KOPT-K1 (cell line): ENCODE data around the gene ITPK1.
A peak's percentile ranks its signal among the peaks of the same experiment; 100 is the strongest.
"Not testable (repeated sequence)": the region's sequence is repeated elsewhere in the genome, so short reads cannot be mapped to it uniquely, and the experiment has no call there.

Experiments
- H3K27ac ChIP-seq: fragments of 200-600 bp; sonication (generic); 2 replicates; pipeline ENCODE4 v1.5.1; 2016; ENCODE audit warnings: antibody characterized with exemption, mild to moderate bottlenecking, low read depth, low read length; ENCODE audit not compliant: poor library complexity, severe bottlenecking
- H3K36me3 ChIP-seq: fragments of 200-600 bp; sonication (generic); 2 replicates; pipeline ENCODE4 v1.5.1; 2017; ENCODE audit warnings: antibody characterized with exemption, mild to moderate bottlenecking, low read length, moderate library complexity; ENCODE audit not compliant: insufficient read depth
- H3K9me3 ChIP-seq: fragments of 200-600 bp; sonication (generic); 2 replicates; pipeline ENCODE4 v1.5.1; 2017; ENCODE audit warnings: antibody characterized with exemption, low read length, mild to moderate bottlenecking; ENCODE audit not compliant: insufficient read depth, poor library complexity, severe bottlenecking

The ITPK1 gene

GRCh38 chr14:93136508-93136907 lies 20.8 kb upstream of the ITPK1 start:
- not testable (repeated sequence) for H3K9me3 ChIP-seq, H3K36me3 ChIP-seq, H3K27ac ChIP-seq

- H3K27ac ChIP-seq, result no peak overlapping the region
Measured at GRCh38 chr14:93136009-93136408, 20.3 kb upstream of the ITPK1 start.

DNA sequence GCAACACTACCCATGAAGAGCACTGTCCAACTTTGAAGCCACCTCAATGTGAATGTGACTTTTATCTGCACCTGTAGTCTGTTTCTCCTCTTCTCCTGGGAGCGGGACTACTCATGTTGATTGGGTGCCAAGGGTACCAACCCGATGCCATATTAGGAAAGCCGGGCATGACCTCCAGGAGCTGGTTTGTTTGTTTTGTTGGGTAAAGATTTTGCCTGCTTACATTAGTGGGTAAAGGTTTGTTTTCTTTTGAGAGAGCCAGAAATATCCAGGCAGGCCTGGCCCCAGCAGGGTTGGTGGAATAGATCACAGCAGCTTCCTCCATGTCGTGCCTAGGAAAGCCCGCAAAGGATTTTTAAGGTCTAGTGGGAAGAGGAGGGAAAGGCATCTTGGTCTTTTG lies 19.7 kb upstream of the ITPK1 start:
- Histone ChIP-seq H3K36me3 (no peaks in the 10 kb centered on the region), H3K9me3 (no peaks in the 10 kb centered on the region), H3K27ac (no peak overlapping the region)

More at GRCh38 chr14:93136009-93136408, 20.3 kb upstream of the ITPK1 start:
- Histone ChIP-seq H3K36me3 (no peaks in the 10 kb centered on the region), H3K9me3 (no peaks in the 10 kb centered on the region)

- H3K27ac ChIP-seq, result no peak overlapping the region
- no peaks in the 10 kb centered on the region for H3K9me3 ChIP-seq
- H3K36me3 ChIP-seq, result no peaks in the 10 kb centered on the region
Measured at GRCh38 chr14:93133464-93133863, 17.7 kb upstream of the ITPK1 start.

DNA sequence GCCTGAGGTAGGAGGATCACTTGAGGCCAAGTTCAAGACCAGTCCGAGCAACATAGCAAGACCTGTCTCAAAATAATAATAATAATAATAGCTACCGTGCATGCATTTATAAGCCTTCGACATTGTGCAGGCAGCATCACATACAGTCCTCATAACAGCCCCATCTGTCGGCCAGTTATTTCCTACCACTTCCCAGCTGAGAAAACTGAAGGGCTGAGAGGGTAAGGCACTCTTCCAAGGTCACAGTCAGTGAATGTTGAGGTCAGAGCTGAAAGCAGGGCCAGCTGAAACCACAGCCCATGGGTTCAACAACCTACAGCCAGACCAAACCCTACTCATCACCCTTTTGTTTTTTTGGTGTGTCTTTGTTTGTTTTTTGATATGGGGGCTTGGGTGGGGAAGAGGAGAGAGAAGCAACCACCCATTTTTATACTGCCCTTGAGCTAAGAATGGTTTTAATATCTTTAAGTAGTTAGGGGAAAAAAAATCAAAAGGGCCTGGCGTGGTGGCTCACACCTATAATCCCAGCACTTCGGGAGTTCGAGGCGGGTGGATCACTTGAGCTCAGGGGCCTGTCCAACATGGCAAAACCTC lies 16.8 kb upstream of the ITPK1 start:
- no peaks in the 10 kb centered on the region for H3K36me3 ChIP-seq
- no peak overlapping the region for H3K27ac ChIP-seq
- H3K9me3 ChIP-seq, result no peaks in the 10 kb centered on the region

- not testable (repeated sequence) for H3K27ac ChIP-seq, H3K36me3 ChIP-seq
Measured at GRCh38 chr14:93131257-93131820, 15.6 kb upstream of the ITPK1 start.

GRCh38 chr14:93128725-93129459 lies 13.2 kb upstream of the ITPK1 start:
- H3K9me3 ChIP-seq, result no peaks in the 10 kb centered on the region
- H3K27ac ChIP-seq, result no peak overlapping the region
- H3K36me3 ChIP-seq, result no peaks in the 10 kb centered on the region

More at GRCh38 chr14:93131257-93131820, 15.6 kb upstream of the ITPK1 start:
- not testable (repeated sequence) for H3K9me3 ChIP-seq

GRCh38 chr14:93126111-93126510 lies 10.4 kb upstream of the ITPK1 start:
- Histone ChIP-seq H3K27ac (no peak overlapping the region), H3K9me3 (no peaks in the 10 kb centered on the region), H3K36me3 (no peaks in the 10 kb centered on the region)

- no peaks in the 10 kb centered on the region for H3K9me3 ChIP-seq
- H3K27ac ChIP-seq, result no peak overlapping the region
- H3K36me3 ChIP-seq, result no peaks in the 10 kb centered on the region
Measured at GRCh38 chr14:93122826-93123225, 7.1 kb upstream of the ITPK1 start.

- Histone ChIP-seq H3K9me3 (no peaks in the 10 kb centered on the region), H3K36me3 (no peaks in the 10 kb centered on the region), H3K27ac (no peak overlapping the region)
Measured at GRCh38 chr14:93121030-93121834, 5.5 kb upstream of the ITPK1 start.

- H3K27ac ChIP-seq, result no peak overlapping the region
- no peaks in the 10 kb centered on the region for H3K9me3 ChIP-seq
- no peaks in the 10 kb centered on the region for H3K36me3 ChIP-seq
Measured at GRCh38 chr14:93120517-93120916, 4.8 kb upstream of the ITPK1 start.

DNA sequence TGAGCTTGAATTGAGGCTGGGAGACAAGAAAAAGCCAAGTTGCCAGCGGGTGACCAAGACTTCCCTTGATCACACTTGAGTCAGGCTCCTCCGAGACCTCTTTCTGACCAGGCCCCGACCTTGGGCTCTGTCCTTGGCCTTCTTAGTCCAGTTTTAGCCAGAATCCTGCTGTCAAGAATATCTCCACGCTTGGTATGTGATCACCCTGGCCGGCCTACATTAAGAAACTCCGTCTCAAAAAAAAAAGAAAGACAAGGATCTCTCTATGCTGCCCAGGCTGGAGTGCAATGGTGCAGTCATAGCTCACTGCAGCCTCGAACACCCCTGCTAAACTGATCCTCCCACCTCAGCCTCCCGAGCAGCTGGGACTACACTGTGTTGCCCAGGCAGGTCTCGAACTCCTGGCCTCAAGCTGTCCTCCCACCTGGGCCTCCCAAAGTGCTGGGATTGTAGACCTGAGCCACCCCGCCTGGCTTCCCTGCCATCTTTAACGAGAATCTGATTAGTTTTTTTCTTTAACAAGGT lies 1.0 kb upstream of the ITPK1 start:
- H3K9me3 ChIP-seq, result no peaks in the 10 kb centered on the region
- no peaks in the 10 kb centered on the region for H3K36me3 ChIP-seq
- peak overlapping the region; percentile 84 for H3K27ac ChIP-seq

DNA sequence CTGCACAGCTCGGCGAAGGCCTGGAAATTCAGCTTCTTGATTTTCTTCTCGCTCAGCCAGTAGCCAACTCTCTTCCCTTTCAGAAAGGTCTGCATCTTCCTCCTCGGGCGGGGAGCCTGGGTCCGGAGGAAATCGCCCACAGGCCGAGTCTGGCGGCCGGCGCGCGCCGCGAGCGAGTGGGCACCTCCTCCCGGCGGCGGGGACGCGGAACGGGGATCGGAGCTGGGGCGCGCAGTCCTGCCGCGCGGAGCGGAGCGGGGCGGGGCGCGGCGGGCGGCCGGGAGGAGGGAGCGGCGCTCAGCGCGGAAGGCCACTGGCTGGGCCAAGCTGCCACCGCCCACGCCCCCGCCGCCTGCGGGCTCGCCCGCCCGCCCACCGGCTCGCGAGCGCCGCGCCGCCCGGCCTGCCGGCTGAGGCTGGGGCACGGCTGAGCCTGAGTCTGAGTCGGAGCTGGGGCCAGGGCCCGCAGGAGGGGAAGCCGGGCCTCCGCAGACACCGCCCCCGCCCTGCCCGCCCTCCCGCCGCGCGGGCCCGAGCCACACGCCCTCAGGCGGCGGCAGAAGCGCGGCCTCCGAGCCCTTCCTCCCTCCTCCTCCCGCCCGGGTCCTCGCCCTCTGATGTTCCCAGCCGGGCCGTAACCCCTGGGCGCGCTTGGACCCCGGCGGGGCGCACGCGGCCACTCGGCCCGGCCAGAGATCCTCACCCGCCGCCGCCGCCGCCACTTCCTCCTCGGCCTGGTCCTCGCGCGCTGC lies 480 bp downstream of the ITPK1 start:
- Histone ChIP-seq H3K9me3 (no peaks in the 10 kb centered on the region), H3K27ac (peak overlapping the region; percentile 84), H3K36me3 (no peaks in the 10 kb centered on the region)

DNA sequence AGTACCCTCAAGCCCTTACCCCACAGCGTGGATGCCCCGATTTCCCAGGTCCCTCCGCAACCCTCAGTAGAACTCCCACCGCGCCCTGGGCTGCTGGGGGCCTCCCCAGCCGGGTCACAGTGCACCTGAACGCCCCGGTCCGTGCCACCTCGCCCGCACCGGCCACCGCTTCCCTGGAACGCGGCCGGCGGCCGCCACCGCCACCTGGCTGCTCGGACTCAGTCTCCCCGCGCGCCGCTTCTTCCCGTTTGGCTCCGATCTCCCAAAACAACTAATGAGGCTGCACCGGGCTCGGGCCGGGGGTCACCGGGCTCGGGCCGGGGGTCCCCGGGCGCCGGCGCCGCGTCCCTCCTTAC lies 1.0 kb downstream of the ITPK1 start:
- no peaks in the 10 kb centered on the region for H3K9me3 ChIP-seq
- peak overlapping the region; percentile 56 for H3K27ac ChIP-seq
- H3K36me3 ChIP-seq, result no peaks in the 10 kb centered on the region
